Measurements from ENCODE around the gene ZNRF3. TPM values are rescaled to one million over a fixed set of nuclear protein-coding genes. Genes with fewer than 3 reads are reported as not detected.

The ZNRF3 gene
- total RNA-seq, 4 donors from 2014 or later = 17.2 to 22.8 (median 19.5) TPM

- no peak for TF ChIP-seq POLR2A (IDR thresholded peaks at IDR 0.05)
- TF ChIP-seq, protein P1, sequence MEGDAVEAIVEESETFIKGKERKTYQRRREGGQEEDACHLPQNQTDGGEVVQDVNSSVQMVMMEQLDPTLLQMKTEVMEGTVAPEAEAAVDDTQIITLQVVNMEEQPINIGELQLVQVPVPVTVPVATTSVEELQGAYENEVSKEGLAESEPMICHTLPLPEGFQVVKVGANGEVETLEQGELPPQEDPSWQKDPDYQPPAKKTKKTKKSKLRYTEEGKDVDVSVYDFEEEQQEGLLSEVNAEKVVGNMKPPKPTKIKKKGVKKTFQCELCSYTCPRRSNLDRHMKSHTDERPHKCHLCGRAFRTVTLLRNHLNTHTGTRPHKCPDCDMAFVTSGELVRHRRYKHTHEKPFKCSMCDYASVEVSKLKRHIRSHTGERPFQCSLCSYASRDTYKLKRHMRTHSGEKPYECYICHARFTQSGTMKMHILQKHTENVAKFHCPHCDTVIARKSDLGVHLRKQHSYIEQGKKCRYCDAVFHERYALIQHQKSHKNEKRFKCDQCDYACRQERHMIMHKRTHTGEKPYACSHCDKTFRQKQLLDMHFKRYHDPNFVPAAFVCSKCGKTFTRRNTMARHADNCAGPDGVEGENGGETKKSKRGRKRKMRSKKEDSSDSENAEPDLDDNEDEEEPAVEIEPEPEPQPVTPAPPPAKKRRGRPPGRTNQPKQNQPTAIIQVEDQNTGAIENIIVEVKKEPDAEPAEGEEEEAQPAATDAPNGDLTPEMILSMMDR (IDR thresholded peaks at IDR 0.05) = no peak
- intact Hi-C loops (cut with DNase I; ENCODE audit: low total_unique reads) = no loop called here
- 41 to 46% methylated on average over 5 of the region's 5 CpGs for WGBS, 2 donors
- no peak overlapping the region for H3K4me3 ChIP-seq (ENCODE audit: low read depth, poor library complexity, severe bottlenecking)
- DNase-seq (ENCODE audit: low spot score in 2 of 2) = no peak
Measured at GRCh38 chr22:28977481-28977971, 94.2 kb downstream of the ZNRF3 start.

- TF ChIP-seq, protein P1 (IDR thresholded peaks at IDR 0.05) = no peak
- TF ChIP-seq POLR2A (IDR thresholded peaks at IDR 0.05) = no peak
- H3K4me3 ChIP-seq (ENCODE audit: low read depth, poor library complexity, severe bottlenecking) = no peak overlapping the region
- intact Hi-C loops (cut with DNase I; ENCODE audit: low total_unique reads) = no loop called here
- WGBS, 2 donors = 32 to 37% methylated on average over 6 of the region's 6 CpGs
- DNase-seq (ENCODE audit: low spot score in 2 of 2) = peak in 1 of 2 donors; percentile 23
Measured at GRCh38 chr22:28978158-28978557, 94.8 kb downstream of the ZNRF3 start.

- TF ChIP-seq, protein P1 (IDR thresholded peaks at IDR 0.05) = no peak
- DNase-seq (ENCODE audit: low spot score in 2 of 2) = no peak
- H3K4me3 ChIP-seq (ENCODE audit: low read depth, poor library complexity, severe bottlenecking) = no peak overlapping the region
- intact Hi-C loops (cut with DNase I; ENCODE audit: low total_unique reads) = no loop called here
- 69 to 73% methylated on average over 4 of the region's 4 CpGs for WGBS, 2 donors
Measured at GRCh38 chr22:28978863-28979796, 95.8 kb downstream of the ZNRF3 start.

GRCh38 chr22:28980326-28980725 lies 97.0 kb downstream of the ZNRF3 start:
- H3K4me3 ChIP-seq (ENCODE audit: low read depth, poor library complexity, severe bottlenecking) = no peak overlapping the region
- TF ChIP-seq, protein P1 (IDR thresholded peaks at IDR 0.05) = no peak
- TF ChIP-seq POLR2A (IDR thresholded peaks at IDR 0.05) = no peak
- no peak for DNase-seq (ENCODE audit: low spot score in 2 of 2)
- intact Hi-C loops (cut with DNase I; ENCODE audit: low total_unique reads) = no loop called here

GRCh38 chr22:28981818-28982499 lies 98.6 kb downstream of the ZNRF3 start:
- DNase-seq (ENCODE audit: low spot score in 2 of 2) = no peak
- no peak overlapping the region for H3K4me3 ChIP-seq (ENCODE audit: low read depth, poor library complexity, severe bottlenecking)
- 91 to 94% methylated on average over 14 of the region's 14 CpGs for WGBS, 2 donors
- TF ChIP-seq POLR2A (IDR thresholded peaks at IDR 0.05) = no peak
- TF ChIP-seq, protein P1 (IDR thresholded peaks at IDR 0.05) = no peak
- intact Hi-C loops (cut with DNase I; ENCODE audit: low total_unique reads) = no loop called here
